Keratinocyte (primary cell): ENCODE measurements around the gene CRBN. TPM values are rescaled to one million over a fixed set of nuclear protein-coding genes. Genes with fewer than 3 reads are reported as not detected.

ENCODE experiments used
- DNase-seq: peaks from one replicate; pipeline ENCODE4 v3.0.0-alpha.2; 2011; ENCODE audit warnings: low read depth, missing footprints, low spot score
- FAIRE-seq: peaks from 2 replicates; lab custom pipeline; 2011; peaks lifted over from hg19 to GRCh38; lab: Jason Lieb, UNC
- H2AFZ ChIP-seq: 2 replicates; pipeline ENCODE4 v1.6.0; 2012; ENCODE audit warnings: low read length, control low read depth, inconsistent platforms; ENCODE audit not compliant: control insufficient read depth
- H3K27ac ChIP-seq: 2 replicates; pipeline ENCODE4 v1.5.1; 2011; ENCODE audit warnings: low read length; ENCODE audit not compliant: control insufficient read depth, insufficient read depth
- H3K27me3 ChIP-seq: 3 replicates; pipeline ENCODE4 v1.6.0; 2011; ENCODE audit warnings: low read length; ENCODE audit not compliant: control insufficient read depth, insufficient read depth; ENCODE audit errors: extremely low read depth
- H3K36me3 ChIP-seq, 2 experiments: 2 replicates in 1 of 2; 3 replicates in 1 of 2; pipeline ENCODE4 v1.5.1; 2011; ENCODE audit warnings: low read length in 2 of 2, mild to moderate bottlenecking in 1 of 2; ENCODE audit not compliant: control insufficient read depth in 2 of 2, insufficient read depth in 2 of 2; ENCODE audit errors: extremely low read depth in 1 of 2
- H3K4me1 ChIP-seq: 3 replicates; pipeline ENCODE4 v1.5.1; 2011; ENCODE audit warnings: low read length; ENCODE audit not compliant: control insufficient read depth, insufficient read depth; ENCODE audit errors: extremely low read depth
- H3K4me2 ChIP-seq: 3 replicates; pipeline ENCODE4 v1.6.0; 2011; ENCODE audit warnings: low read depth, low read length; ENCODE audit not compliant: control insufficient read depth, insufficient read depth; ENCODE audit errors: extremely low read depth
- H3K4me3 ChIP-seq, 3 experiments: fragments of 200-600 bp in 1 of 3; sonication (generic) in 1 of 3; 2 replicates in 2 of 3; 3 replicates in 1 of 3; pipeline ENCODE4 v1.5.1; 2011 to 2016; ENCODE audit warnings: low read length in 3 of 3, mild to moderate bottlenecking in 3 of 3, control low read depth in 2 of 3, inconsistent platforms in 1 of 3, low read depth in 1 of 3, mixed read lengths in 1 of 3, mixed run types in 1 of 3, moderate library complexity in 1 of 3; ENCODE audit not compliant: control insufficient read depth in 2 of 3, insufficient read depth in 2 of 3; ENCODE audit errors: extremely low read depth in 1 of 3
- H3K79me2 ChIP-seq: 2 replicates; pipeline ENCODE4 v1.6.0; 2012; ENCODE audit warnings: low read length; ENCODE audit not compliant: control insufficient read depth, insufficient read depth
- H3K9ac ChIP-seq: 3 replicates; pipeline ENCODE4 v1.6.0; 2011; ENCODE audit warnings: low read length; ENCODE audit not compliant: control insufficient read depth, insufficient read depth; ENCODE audit errors: extremely low read depth
- H3K9me1 ChIP-seq: 3 replicates; pipeline ENCODE4 v1.6.0; 2011; ENCODE audit warnings: low read length; ENCODE audit not compliant: control insufficient read depth, insufficient read depth; ENCODE audit errors: extremely low read depth
- H3K9me3 ChIP-seq: 2 replicates; pipeline ENCODE4 v1.5.1; 2012; ENCODE audit warnings: low read depth, low read length; ENCODE audit not compliant: control insufficient read depth
- H4K20me1 ChIP-seq: 3 replicates; pipeline ENCODE4 v1.6.0; 2011; ENCODE audit warnings: low read length; ENCODE audit not compliant: control insufficient read depth, insufficient read depth; ENCODE audit errors: extremely low read depth
- CTCF ChIP-seq, 3 experiments: IDR thresholded peaks in 1 of 3; conservative IDR thresholded peaks in 1 of 3; optimal IDR thresholded peaks in 1 of 3; 2 replicates in 2 of 3; 3 replicates in 1 of 3; pipeline versions ENCODE3 to v1.5.1; 2011; ENCODE audit warnings: low read length in 3 of 3, mild to moderate bottlenecking in 3 of 3, moderate library complexity in 2 of 3, control low read depth in 1 of 3, inconsistent platforms in 1 of 3; ENCODE audit not compliant: insufficient read depth in 2 of 3; ENCODE audit errors: extremely low read depth in 1 of 3
- EZH2 ChIP-seq: IDR thresholded peaks from one replicate; pipeline ENCODE4 v1.6.1; 2012; ENCODE audit warnings: inconsistent platforms, mild to moderate bottlenecking, low read length, moderate library complexity
- dilution Hi-C: fragments of 300-500 bp; cut with MboI; formaldehyde crosslinking; loops from one replicate; pipeline ENCODE4 v1.7.0; 2020; ENCODE audit warnings: low sequenced_read_pairs; ENCODE audit not compliant: extremely low pct_ligation_motif_present
- polyA plus RNA-seq, 5 experiments: library from polyadenylated mRNA; depleted of rRNA in 3 of 5; stranded (reverse) in 3 of 5; stranded (forward) in 1 of 5; unstranded in 1 of 5; fragments of >200 nt; gene quantifications; 1 replicate in 1 of 5; 2 replicates in 3 of 5; 3 replicates in 1 of 5; pipeline versions ENCODE4 v1.2.1 to v1.2.3, GENCODE V29; 2011 to 2012; ENCODE audit warnings: missing spikeins in 2 of 5, low read depth in 1 of 5, low replicate concordance in 1 of 5

Gene CRBN
- polyA plus RNA-seq, 1 donor (not counting 4 experiments of a cell fraction or from before 2014, with no cell fraction given): 37.7 TPM

GRCh38 chr3:3137526-3137925 is 42.0 kb downstream of the CRBN start:
- Histone ChIP-seq H3K9me3 (no peaks in the 10 kb centered on the region), H4K20me1 (peaks cover 8% of the 10 kb centered on the region), H3K4me1 (no peaks in the 10 kb centered on the region), H3K79me2 (peaks cover 59% of the 10 kb centered on the region), H3K27me3 (no peaks in the 10 kb centered on the region), H3K9me1 (no peaks in the 10 kb centered on the region), H3K36me3 (peaks cover 16 to 18% of the 10 kb centered on the region in 2 experiments), H3K9ac (no peak overlapping the region), H3K4me2 (no peak overlapping the region), H3K4me3 (no peak overlapping the region), H2AFZ (no peak overlapping the region), H3K27ac (no peak overlapping the region)
- FAIRE-seq (no peak), DNase-seq (no peak)
- TF ChIP-seq EZH2 (no peak), CTCF (optimal IDR thresholded peaks at IDR 0.05 in 1 of 3, IDR thresholded peaks at IDR 0.05 in 1 of 3, conservative IDR thresholded peaks at IDR 0.05 in 1 of 3; ENCODE audit: extremely low read depth in 1 of 3, insufficient read depth in 2 of 3, low read length in 3 of 3) (no peak)
- dilution Hi-C loops: no loop called here

GRCh38 chr3:3134750-3135448 is 44.6 kb downstream of the CRBN start:
- H4K20me1 ChIP-seq: peaks cover 8% of the 10 kb centered on the region
- H3K9me3 ChIP-seq: no peaks in the 10 kb centered on the region
- TF ChIP-seq EZH2 (no peak), CTCF (optimal IDR thresholded peaks at IDR 0.05 in 1 of 3, IDR thresholded peaks at IDR 0.05 in 1 of 3, conservative IDR thresholded peaks at IDR 0.05 in 1 of 3; ENCODE audit: extremely low read depth in 1 of 3, insufficient read depth in 2 of 3, low read length in 3 of 3) (no peak)
- no peak overlapping the region for H3K9ac ChIP-seq
- H3K4me2 ChIP-seq: no peak overlapping the region
- H3K79me2 ChIP-seq: peaks cover 68% of the 10 kb centered on the region
- H2AFZ ChIP-seq: no peak overlapping the region
- no peak for DNase-seq
- no peak overlapping the region for H3K27ac ChIP-seq
- peaks cover under 1% of the 10 kb centered on the region for H3K4me1 ChIP-seq
- no peaks in the 10 kb centered on the region for H3K27me3 ChIP-seq
- H3K36me3 ChIP-seq: peaks cover 8 to 16% of the 10 kb centered on the region in 2 experiments
- dilution Hi-C loops: no loop called here
- H3K4me3 ChIP-seq: no peak overlapping the region
- no peak for FAIRE-seq
- no peaks in the 10 kb centered on the region for H3K9me1 ChIP-seq
